Activated naive CD8-positive, alpha-beta T cell treated with anti-CD3 and anti-CD28 coated beads, Interleukin-2, amount 50 U/mL, for 16 hours (primary cell): ENCODE results near the gene ZNF774.
"Not testable (repeated sequence)": the region's sequence is repeated elsewhere in the genome, so short reads cannot be mapped to it uniquely, and the experiment has no call there.

Experiments used
- DNase-seq: peaks from one replicate; pipeline ENCODE4 v3.0.0-alpha.2; 2020; ENCODE audit warnings: low read depth, low spot score

ZNF774 gene

GRCh38 chr15:90352107-90352893 is at the start of gene ZNF774:
Gene ZNF774 (plus strand): TSS chr15:90352284. CDS start chr15:90354661, 2,377 bp downstream.
- DNase-seq = peak; percentile 78

DNA sequence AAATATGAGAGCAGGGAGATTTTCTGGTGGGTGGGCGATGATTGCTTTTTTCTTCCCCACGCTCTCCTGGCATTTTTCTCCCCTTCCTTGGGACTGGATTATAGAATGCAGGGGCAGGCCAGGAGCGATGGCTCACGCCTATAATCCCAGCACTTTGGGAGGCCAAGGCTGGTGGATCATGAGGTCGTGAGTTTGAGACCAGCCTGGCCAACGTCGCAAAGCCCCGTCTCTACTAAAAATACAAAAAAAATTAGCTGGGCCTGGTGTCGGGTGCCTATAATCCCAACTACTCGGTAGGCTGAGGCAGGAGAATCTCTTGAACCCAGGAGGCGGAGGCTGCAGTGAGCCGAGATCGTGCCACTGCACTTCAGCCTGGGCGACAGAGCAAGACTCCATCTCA is 46.7 kb upstream of the ZNF774 start:
- DNase-seq = not testable (repeated sequence)

GRCh38 chr15:90305932-90306331 is 46.2 kb upstream of the ZNF774 start:
- DNase-seq = no peak

- DNase-seq = no peak
Observed at GRCh38 chr15:90306560-90306959, 45.5 kb upstream of the ZNF774 start.

DNA sequence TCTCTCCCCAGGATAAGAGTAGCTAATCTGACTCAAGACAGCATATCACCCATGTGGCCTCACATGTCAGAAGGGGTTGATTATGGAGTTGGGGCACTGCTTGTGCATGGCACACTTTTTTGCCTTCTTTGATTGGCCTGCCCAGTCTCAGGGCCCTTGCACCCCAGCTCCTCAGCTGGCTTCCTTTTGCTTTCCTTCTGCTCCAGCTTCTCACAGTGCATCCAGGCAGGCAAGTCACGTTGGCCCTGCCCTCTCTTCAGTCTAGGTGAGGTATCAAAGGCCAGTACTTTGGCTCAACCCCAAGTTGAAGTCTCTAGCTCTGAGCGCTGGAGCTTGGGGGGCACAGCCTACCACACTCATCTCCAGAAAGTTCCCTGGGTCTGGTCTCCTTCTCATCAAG is 44.4 kb upstream of the ZNF774 start:
- DNase-seq = no peak

DNA sequence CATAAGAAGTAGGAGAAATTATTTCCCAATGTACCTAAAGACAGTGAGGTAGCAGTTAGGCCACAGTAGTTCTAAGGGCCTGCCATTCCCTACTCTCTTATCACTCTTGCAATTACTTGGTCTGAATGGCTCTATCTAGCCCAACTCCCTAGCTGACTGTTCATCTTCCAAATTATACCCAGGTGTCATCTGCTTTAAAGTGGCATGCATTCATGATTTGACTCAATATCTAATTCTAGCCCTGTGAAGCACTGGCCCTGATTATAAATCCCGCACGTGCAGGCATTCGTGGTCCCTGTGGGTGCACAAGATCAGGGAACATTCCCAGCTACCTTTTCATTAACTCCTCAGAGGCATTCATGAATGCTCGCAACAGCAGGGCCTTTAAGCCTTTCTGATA is 43.1 kb upstream of the ZNF774 start:
- DNase-seq = no peak

GRCh38 chr15:90315278-90315982 is 36.7 kb upstream of the ZNF774 start:
- DNase-seq = no peak

DNA sequence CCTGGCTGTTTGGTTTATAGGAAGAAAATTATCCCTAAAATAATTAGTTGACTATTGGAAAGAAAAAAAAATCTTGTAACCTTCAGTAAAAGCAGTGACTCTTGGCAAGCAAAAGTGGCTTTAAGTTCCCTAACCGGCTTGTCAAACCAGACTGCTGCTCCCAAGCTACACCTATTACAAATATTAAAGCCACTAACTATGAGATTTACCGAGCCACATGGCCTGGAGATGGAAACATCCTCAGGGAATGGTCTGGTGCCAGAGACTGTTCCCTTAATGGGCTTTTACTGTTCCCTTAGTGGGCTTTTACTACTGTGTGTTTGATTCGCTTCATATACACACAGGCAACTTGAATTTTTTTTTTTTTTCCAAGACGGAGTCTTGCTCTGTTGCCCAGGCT is 35.9 kb upstream of the ZNF774 start:
- DNase-seq = no peak

GRCh38 chr15:90318591-90318990 is 33.5 kb upstream of the ZNF774 start:
- DNase-seq = no peak

DNA sequence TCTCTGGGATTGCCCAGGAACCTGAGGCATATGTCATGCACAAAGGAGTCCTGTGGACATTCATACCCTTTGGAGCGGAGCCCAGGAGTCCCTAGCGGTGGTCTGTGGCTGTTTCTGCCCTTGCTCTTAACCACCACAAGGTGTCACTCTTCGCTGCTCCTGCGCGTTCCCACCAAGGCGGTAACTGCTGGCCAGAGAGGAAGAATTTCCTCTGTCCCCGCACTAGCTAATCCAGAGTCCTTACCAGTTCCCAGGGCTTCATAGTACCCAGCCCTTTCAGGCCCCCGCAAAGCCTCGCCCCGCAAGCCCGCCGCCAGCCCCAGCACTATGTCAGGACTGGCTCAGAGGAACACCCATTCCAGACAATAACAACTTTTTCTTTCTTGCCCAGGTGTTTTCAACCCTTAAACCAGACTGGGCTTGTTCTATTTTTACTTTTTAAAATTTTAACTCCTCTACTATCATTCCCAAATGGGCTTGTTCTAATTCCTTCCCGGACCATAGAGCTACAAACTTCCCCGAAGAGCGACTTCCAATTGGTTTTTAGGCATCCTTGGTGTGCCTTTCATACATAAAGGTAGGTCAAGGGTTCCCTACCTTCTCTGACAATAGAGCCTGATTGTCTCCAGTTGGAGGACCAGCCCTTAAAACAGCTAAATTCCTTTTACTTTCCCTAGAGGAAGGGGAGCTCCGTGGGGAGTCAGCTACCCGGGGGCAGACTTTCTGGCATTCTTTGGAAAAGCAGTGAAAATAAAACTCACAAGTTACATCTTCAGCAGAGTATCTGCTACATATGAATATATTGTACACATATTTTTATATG is 31.8 kb upstream of the ZNF774 start:
- DNase-seq = peak; percentile 15

DNA sequence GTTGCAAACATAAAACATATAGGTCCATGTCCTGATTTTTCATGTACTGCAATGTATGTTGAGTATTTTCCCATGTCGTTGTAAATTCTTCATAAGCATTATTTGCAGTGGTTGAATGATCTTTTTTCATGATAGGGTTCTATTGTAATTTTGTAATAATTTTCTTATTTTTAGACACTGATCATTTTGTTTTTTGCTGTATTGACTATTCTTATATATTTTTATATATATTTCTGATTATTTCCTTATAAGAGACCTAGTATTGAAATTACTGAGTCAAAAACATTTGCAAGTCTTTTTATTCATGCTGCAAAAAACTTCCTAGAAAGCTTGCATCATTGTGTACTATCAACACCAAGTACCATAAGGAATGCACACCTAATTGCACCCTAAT is 31.2 kb upstream of the ZNF774 start:
- no peak for DNase-seq

DNA sequence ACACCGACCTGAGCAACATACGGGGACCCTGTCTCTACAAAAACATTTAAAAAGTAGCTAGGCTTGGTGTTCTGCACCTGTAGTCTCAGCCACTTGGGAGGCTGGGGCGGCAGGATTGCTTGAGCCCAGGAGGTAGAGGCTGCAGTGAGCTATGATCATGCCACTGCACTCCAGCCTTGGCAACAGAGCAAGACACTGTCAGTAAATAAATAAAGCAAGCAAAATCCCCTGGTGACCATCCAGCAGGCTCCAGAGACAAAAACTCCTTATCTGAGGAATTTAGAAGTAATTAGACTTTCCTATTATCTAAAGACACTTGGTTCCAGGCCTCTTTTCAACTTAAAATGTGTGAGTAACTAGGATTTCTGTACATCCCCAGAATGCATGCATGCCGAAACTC is 29.5 kb upstream of the ZNF774 start:
- DNase-seq = no peak

- DNase-seq = no peak
Observed at GRCh38 chr15:90325726-90326125, 26.4 kb upstream of the ZNF774 start.

DNA sequence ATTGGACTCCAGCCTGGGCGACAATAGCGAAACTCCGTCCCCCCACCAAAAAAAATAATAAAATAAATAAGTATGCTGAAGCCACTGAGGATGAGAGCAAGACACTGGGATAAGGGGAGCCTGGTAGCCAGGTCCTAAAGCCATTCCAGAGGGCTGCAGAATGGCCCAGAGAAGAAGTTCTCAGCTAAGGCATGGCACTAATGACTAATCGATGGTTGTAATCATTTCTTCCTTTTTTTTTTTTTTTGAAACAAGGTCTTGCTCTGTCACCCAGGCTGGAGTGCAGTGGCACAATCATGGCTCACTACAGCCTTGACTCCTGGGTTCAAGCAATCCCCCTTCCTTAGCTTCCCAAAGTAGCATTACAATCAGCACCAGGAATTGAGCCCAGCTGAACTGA is 25.6 kb upstream of the ZNF774 start:
- DNase-seq = no peak

GRCh38 chr15:90327311-90327710 is 24.8 kb upstream of the ZNF774 start:
- DNase-seq = no peak

GRCh38 chr15:90334304-90334731 is 17.8 kb upstream of the ZNF774 start:
- no peak for DNase-seq

DNA sequence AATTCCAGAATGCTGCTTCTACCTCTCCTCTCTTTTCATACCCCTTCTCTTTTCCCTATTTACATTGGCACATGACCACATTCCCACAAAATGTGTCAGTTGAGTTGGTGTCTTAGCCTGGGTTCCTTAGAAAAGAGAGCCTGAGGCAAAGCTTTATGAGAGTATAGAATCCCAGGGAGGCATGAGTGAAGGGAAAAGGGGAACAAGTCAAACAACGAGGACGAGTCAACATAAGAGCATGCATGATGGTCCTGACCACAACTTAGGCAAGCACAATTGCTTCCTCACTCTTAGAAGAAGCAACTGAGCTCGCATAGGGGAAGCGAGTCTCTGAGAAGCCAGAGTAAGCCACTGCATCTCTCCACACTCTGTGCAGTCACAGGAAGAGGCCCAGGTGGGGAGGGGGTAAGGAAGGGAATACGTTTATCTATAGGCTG is 15.4 kb upstream of the ZNF774 start:
- no peak for DNase-seq

GRCh38 chr15:90337256-90337655 is 14.8 kb upstream of the ZNF774 start:
- no peak for DNase-seq

- no peak for DNase-seq
Observed at GRCh38 chr15:90338532-90338931, 13.6 kb upstream of the ZNF774 start.

- DNase-seq = no peak
Observed at GRCh38 chr15:90340345-90340744, 11.7 kb upstream of the ZNF774 start.

DNA sequence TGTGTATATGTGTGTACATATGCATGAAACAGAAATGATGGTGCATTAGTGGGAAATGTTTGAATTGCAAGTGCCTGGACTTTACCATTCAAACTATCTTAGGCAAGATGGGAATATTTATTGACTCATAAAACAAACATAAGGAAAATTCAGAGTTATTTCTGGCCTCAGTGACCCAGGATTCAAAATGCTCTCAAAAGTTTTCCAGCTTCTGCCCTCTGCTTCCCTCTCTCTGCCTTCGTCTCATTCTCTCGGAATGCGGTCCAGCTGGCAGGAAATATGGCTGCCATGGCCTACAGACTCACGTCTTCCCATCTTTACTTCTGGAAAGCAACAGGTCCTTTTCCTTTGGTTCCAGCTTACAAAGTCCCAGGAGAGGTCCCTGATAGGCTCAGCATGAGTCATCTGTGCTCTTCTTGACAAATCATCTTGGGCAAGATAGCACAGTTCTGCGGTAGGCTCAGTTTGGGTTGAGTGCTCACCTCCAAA is 8.7 kb upstream of the ZNF774 start:
- no peak for DNase-seq

DNA sequence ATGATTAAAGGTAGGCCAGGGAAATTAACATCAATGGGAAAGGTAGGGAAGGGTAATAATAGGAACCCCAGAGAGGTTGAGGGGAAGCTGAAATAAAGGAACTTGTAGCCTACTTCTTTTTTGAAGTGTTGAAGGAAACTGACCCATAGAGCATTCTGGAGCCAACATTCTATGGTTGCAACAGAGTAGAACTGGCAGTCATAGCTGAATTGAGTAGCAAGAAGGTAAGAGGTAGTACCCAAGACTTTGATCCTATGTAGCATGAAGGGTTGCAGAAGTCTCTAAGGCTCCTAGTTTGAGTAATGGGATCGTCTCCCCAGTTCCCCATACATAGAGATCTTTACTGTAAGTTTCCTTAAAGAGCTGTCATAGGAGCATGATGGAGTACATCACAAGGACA is 7.4 kb upstream of the ZNF774 start:
- DNase-seq = no peak
